GM23338 (cell line): ENCODE results near the gene PHLDB2. TPM values are rescaled to one million over a fixed set of nuclear protein-coding genes. Genes with fewer than 3 reads are reported as not detected.

Experiments
- CREB1 ChIP-seq: fragments of 250-450 bp; sonication (Bioruptor Pico); IDR thresholded peaks from 2 replicates; pipeline ENCODE4 v1.5.0; 2020; ENCODE audit warnings: low read depth, mild to moderate bottlenecking, moderate library complexity
- EZH2 ChIP-seq: fragments of 200-600 bp; sonication (generic); IDR thresholded peaks from one replicate; pipeline ENCODE4 v1.8.0; 2017; ENCODE audit warnings: antibody characterized with exemption, mild to moderate bottlenecking, low read depth; ENCODE audit not compliant: unreplicated experiment
- EZH2phosphoT487 ChIP-seq: fragments of 200-600 bp; sonication (generic); IDR thresholded peaks from one replicate; pipeline ENCODE4 v1.8.1; 2018; ENCODE audit warnings: antibody characterized with exemption; ENCODE audit not compliant: unreplicated experiment
- JUNB ChIP-seq: IDR thresholded peaks from one replicate; pipeline ENCODE4 v1.6.1; 2016; ENCODE audit warnings: antibody characterized with exemption; ENCODE audit not compliant: unreplicated experiment
- NANOG ChIP-seq: IDR thresholded peaks from 2 replicates; pipeline ENCODE4 v1.6.1; 2016; ENCODE audit warnings: antibody characterized with exemption, borderline replicate concordance
- POLR2AphosphoS5 ChIP-seq: IDR thresholded peaks from 2 replicates; pipeline ENCODE4 v1.6.1; 2016; ENCODE audit warnings: antibody characterized with exemption, low read depth
- REST ChIP-seq: IDR thresholded peaks from one replicate; pipeline ENCODE4 v1.6.1; 2018; ENCODE audit warnings: antibody characterized with exemption; ENCODE audit not compliant: unreplicated experiment
- STAT1 ChIP-seq: IDR thresholded peaks from one replicate; pipeline ENCODE4 v1.6.1; 2016; ENCODE audit warnings: antibody characterized with exemption; ENCODE audit not compliant: unreplicated experiment
- ZNF114 ChIP-seq: fragments of 250-450 bp; sonication (Bioruptor Pico); IDR thresholded peaks from 2 replicates; pipeline ENCODE4 v1.5.0; 2020; ENCODE audit warnings: mild to moderate bottlenecking, moderate library complexity
- ZNF462 ChIP-seq: fragments of 250-450 bp; sonication (Bioruptor Pico); IDR thresholded peaks from 2 replicates; pipeline ENCODE4 v1.5.0; 2020; ENCODE audit warnings: mild to moderate bottlenecking, moderate library complexity
- polyA plus RNA-seq: library from polyadenylated mRNA; unstranded; fragments of >200 nt; fragmentation: Nextera tagmentation; extraction: Ambion mirVana; gene quantifications from 2 replicates; pipeline ENCODE4 v1.2.1, GENCODE V29; 2016
- total RNA-seq: library from RNA; depleted of rRNA; stranded (reverse); fragments of >200 nt; shearing (Covaris generic); gene quantifications from 2 replicates; pipeline ENCODE4 v1.2.3, GENCODE V29; 2014

The PHLDB2 gene
- total and polyA plus RNA-seq, 2 experiments from 2014 or later: 19.5 to 33.7 TPM

DNA sequence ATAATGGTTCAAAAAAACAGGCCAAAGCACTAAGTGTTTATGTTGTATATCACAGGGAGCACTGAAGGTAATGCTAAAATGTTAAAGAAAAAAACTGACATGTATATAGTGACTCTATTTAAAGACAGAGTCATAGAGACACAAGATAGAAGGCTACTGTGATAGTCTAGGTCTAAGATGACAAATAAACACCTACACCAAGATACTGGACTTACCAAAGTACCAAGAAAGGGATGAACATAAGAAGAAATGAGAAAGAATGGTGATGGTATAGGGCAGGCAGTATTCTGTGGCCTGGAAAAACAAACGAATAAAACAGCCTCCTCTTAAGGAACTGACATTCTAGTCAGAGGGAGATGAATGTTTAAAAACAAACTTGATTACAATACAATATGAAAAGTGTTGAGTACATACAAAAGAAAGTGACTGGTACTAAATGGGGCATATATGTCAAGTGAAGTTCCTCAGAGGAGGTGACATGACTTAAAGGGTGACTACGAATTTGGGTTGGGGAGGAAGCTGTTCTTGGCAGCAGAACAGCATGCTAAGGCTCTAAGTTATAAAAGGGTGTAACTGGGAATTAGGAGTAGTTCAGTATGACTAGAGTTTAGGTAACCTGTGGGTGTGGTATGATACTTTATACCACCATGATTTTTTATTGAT, 125.7 kb downstream of the PHLDB2 start (continued):
- TF ChIP-seq ZNF462: no peak
- no peak for TF ChIP-seq STAT1
- TF ChIP-seq REST: no peak
- TF ChIP-seq EZH2phosphoT487: no peak
- no peak for TF ChIP-seq JUNB
- no peak for TF ChIP-seq ZNF114 (CRISPR knock-in tag)
- no peak for TF ChIP-seq CREB1 (CRISPR knock-in tag)
- no peak for TF ChIP-seq POLR2AphosphoS5
- no peak for TF ChIP-seq NANOG
- no peak for TF ChIP-seq EZH2
